HepG2 (cell line): Measurements from ENCODE around the gene WDR48. TPM values are rescaled to one million over a fixed set of nuclear protein-coding genes. Genes with fewer than 3 reads are reported as not detected.

Experiments used
- BCL3 ChIP-seq: sonication (generic); formaldehyde crosslinking; IDR thresholded peaks from 2 replicates; pipeline ENCODE4 v1.5.1; 2020; ENCODE audit warnings: mild to moderate bottlenecking, missing genetic modification reagents, moderate library complexity
- DZIP1 ChIP-seq: sonication (generic); formaldehyde crosslinking; IDR thresholded peaks from 2 replicates; pipeline ENCODE4 v1.5.0; 2020; ENCODE audit warnings: mild to moderate bottlenecking, missing genetic modification reagents
- E2F5 ChIP-seq: sonication (generic); formaldehyde crosslinking; conservative IDR thresholded peaks from 2 replicates; pipeline ENCODE4 v1.4.0; 2020; ENCODE audit warnings: missing genetic modification reagents
- FOXP4 ChIP-seq: sonication (generic); formaldehyde crosslinking; IDR thresholded peaks from 2 replicates; pipeline ENCODE4 v1.4.0; 2020; ENCODE audit warnings: missing genetic modification reagents
- GABPB1 ChIP-seq: IDR thresholded peaks from 2 replicates; pipeline ENCODE4 v1.6.1; 2016; ENCODE audit warnings: mild to moderate bottlenecking, missing genetic modification reagents, moderate library complexity, missing compliant biosample characterization
- MLX ChIP-seq: IDR thresholded peaks from 2 replicates; pipeline ENCODE4 v1.6.1; 2016
- PRDM15 ChIP-seq: sonication (generic); formaldehyde crosslinking; IDR thresholded peaks from 2 replicates; pipeline ENCODE4 v1.4.0; 2020; ENCODE audit warnings: missing genetic modification reagents
- PTBP1 ChIP-seq: fragments of 200-400 bp; formaldehyde crosslinking; IDR thresholded peaks from 2 replicates; pipeline ENCODE4 v1.6.1; 2018; ENCODE audit warnings: low read length, low read depth; ENCODE audit not compliant: poor library complexity, severe bottlenecking
- SMARCE1 ChIP-seq: fragments of 450-650 bp; IDR thresholded peaks from 2 replicates; pipeline ENCODE4 v1.6.1; 2017; ENCODE audit warnings: borderline replicate concordance
- SUZ12 ChIP-seq: fragments of 150-350 bp; IDR thresholded peaks from 2 replicates; pipeline ENCODE4 v1.6.1; 2014; ENCODE audit warnings: low read depth, low read length
- XRCC5 ChIP-seq: fragments of 200-400 bp; formaldehyde crosslinking; optimal IDR thresholded peaks from 2 replicates; pipeline ENCODE3; 2017; ENCODE audit warnings: mild to moderate bottlenecking, low read length
- ZFY ChIP-seq: sonication (generic); formaldehyde crosslinking; IDR thresholded peaks from 2 replicates; pipeline ENCODE4 v1.4.0; 2020; ENCODE audit warnings: missing genetic modification reagents
- ZFYVE20 ChIP-seq: sonication (generic); formaldehyde crosslinking; IDR thresholded peaks from 2 replicates; pipeline ENCODE4 v1.8.0; 2023; ENCODE audit warnings: low read depth, mild to moderate bottlenecking, moderate library complexity, missing genetic modification reagents, borderline replicate concordance
- ZNF12 ChIP-seq: sonication (generic); formaldehyde crosslinking; IDR thresholded peaks from 2 replicates; pipeline ENCODE4 v1.5.0; 2020; ENCODE audit warnings: missing genetic modification reagents
- ZNF629 ChIP-seq: sonication (generic); formaldehyde crosslinking; conservative IDR thresholded peaks from 2 replicates; pipeline ENCODE4 v1.5.0; 2020; ENCODE audit warnings: missing genetic modification reagents
- ZSCAN22 ChIP-seq: sonication (generic); formaldehyde crosslinking; IDR thresholded peaks from 2 replicates; pipeline ENCODE4 v1.4.0; 2020; ENCODE audit warnings: mild to moderate bottlenecking, missing genetic modification reagents
- ZSCAN29 ChIP-seq: sonication (generic); formaldehyde crosslinking; conservative IDR thresholded peaks from 2 replicates; pipeline ENCODE4 v1.4.0; 2020; ENCODE audit warnings: mild to moderate bottlenecking, missing genetic modification reagents
- polyA plus RNA-seq, 8 experiments: library from polyadenylated mRNA; depleted of rRNA in 3 of 8; stranded (reverse) in 7 of 8; unstranded in 1 of 8; fragments of >200 nt; fragmentation: Illumina TruSeq in 4 of 8; extraction: Trizol in 4 of 8; gene quantifications; 2 replicates each; pipeline versions ENCODE4 v1.2.1 to v1.2.3, GENCODE V29; 2011 to 2016; ENCODE audit warnings: low read depth in 4 of 8, missing spikeins in 1 of 8, mixed read lengths in 1 of 8; ENCODE audit not compliant: insufficient read depth in 1 of 8
- total RNA-seq, 5 experiments: library from RNA; depleted of rRNA; stranded (reverse); fragments of >200 nt; fragmentation: Illumina TruSeq; extraction: Trizol; gene quantifications; 2 replicates each; pipeline ENCODE4 v1.2.3, GENCODE V29; 2016; ENCODE audit warnings: low read depth in 1 of 5

Gene WDR48
- total and polyA plus RNA-seq, 2 of the 13 experiments (the other 11 are each of a cell fraction or from before 2014, with no cell fraction given) = 29.2 to 31.2 TPM

- TF ChIP-seq PRDM15 (0 out of 2 replicates have a peak, but pooled peaks have one; percentile 16), E2F5 (CRISPR knock-in tag) (no peak), ZSCAN29 (CRISPR knock-in tag) (0 out of 2 replicates have a peak, but pooled peaks have one; percentile 26), GABPB1 (CRISPR knock-in tag) (peak; percentile 68; the same call in 1 of the 2 replicates), SMARCE1 (no peak), ZFY (peak; percentile 75), FOXP4 (CRISPR knock-in tag) (no peak), XRCC5 (peak; percentile 93), ZFYVE20 (CRISPR knock-in tag) (0 out of 2 replicates have a peak, but pooled peaks have one; percentile 36), ZSCAN22 (CRISPR knock-in tag) (peak; percentile 52; the same call in 1 of the 2 replicates), SUZ12 (no peak), DZIP1 (no peak), ZNF12 (no peak), ZNF629 (no peak), MLX (CRISPR knock-in tag) (no peak), BCL3 (CRISPR knock-in tag) (peak; percentile 49; the same call in 1 of the 2 replicates), PTBP1 (peak; percentile 42)
Measured at GRCh38 chr3:39107388-39108199, 55.8 kb downstream of the WDR48 start, which contains the start of the genes GORASP1 and TTC21A (continued).
